Right forelimb (tissue), 1 donor: ENCODE data around the gene CHCHD6.
A peak's percentile ranks its signal among the peaks of the same experiment; 100 is the strongest.

Experiments used
- DNase-seq: peaks from one replicate; pipeline ENCODE4 v3.0.0-alpha.2; 2018

Gene CHCHD6, protein sequence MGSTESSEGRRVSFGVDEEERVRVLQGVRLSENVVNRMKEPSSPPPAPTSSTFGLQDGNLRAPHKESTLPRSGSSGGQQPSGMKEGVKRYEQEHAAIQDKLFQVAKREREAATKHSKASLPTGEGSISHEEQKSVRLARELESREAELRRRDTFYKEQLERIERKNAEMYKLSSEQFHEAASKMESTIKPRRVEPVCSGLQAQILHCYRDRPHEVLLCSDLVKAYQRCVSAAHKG

DNA sequence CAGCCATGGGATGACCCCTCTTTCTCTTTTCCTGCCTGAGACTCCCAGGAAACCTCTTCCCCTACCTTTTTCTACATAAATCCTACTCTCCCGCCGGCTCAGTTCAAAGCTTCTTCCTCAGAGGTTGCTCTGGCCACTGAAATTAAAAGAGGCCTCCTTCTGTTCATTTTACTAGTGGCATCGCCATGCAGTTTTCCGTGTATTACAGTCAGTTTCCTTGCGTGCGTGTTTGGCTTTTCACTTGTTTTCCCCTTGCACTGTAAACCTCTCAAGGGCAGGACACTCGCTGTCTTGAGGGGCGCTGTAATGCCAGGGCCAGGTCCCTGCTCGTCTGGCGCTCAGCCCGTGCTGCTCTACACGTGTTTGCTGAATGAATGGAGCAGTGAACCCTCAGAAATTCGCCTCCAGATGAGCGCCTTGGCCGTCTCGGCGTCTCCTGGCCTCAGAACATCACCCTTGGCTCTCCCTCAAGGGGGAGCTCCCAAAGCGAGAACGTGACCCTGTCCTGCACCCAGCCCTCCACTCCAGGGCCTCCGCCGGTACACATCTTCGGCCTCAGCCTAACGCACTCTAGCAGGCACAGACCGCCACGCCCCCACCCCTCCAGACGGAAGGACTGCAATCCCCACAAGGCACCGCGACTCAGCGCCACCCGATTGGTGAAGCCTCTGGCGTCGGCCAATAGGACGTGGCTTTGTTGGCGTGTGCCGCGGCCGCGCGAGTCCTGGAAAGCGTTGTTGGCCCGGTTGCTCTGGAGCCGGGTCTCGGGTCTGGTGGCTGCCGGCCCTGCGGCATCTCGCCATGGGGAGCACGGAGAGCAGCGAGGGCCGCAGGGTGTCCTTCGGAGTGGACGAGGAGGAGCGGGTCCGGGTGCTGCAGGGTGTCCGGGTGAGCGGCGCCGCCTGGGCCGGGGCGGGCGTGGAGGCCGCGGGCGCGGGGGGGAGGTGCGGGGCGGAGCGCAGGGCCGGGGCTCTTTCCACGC lies at the start of gene CHCHD6:
CHCHD6 (plus strand) TSS at position 729 of the 982 bp plus-strand sequence; CDS start at position 802, 73 bp downstream.
- DNase-seq, result peak; percentile 99

GRCh38 chr3:126654571-126655383 lies 49.3 kb upstream of the CHCHD6 start, which contains the start of gene TXNRD3:
Gene TXNRD3, minus strand, starts transcription at chr3:126655124.
- peak; percentile 87 for DNase-seq

DNA sequence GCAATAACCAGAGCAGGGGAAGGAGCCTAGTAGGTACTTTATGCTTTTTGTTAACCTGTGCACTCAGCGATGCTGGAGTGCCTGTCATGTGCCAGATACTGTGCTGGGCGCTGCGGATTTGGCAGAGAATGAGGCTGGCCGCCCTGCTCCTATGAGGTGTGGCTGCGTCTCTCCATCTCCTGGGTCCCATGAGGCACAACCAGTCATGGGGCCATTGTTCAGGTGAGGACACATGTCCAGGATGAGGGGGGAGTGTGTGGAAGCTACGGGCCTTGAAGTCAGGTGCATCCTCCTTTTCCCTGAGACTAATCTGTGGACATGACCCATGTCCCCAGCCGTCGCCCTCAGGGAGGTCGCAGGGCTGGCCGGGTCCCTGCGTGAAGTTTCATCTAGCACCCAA lies 48.2 kb upstream of the CHCHD6 start:
- no peak for DNase-seq

DNA sequence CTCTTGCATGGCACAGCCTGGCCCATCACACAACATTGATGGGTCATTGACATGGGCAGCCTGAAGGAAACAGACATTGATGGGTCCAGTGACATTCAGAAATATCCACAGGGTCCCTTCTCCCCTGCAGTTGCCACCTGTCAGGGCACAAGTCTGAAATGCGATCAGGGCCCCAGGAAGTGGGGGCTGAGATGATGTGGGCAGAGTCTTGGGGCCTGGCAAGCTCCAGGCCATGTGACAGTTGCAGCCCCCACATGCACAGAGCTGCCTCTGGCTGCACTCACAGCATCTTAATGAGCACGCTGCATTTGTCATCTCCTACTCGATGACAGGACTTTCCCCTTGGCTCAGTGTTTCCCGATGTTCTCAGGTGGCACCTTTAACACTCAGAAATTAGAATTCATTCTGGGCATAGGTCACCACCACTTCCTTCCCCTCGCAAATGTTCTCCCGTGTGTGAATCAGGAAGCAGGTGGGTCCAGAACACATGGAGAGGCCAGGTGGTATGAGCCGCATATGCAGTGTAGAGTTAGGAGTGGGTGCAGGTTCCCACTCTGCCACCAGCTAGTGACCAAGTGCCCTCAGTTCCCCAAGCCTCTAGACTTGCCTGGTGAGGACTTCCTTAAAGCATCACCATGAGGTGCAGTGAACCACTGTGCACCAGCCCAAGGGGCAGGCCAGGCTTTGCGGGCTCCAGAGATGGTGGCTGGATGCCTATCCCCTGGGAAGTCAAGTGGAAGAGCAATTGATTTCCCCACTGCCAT lies 47.5 kb upstream of the CHCHD6 start:
- no peak for DNase-seq

GRCh38 chr3:126657901-126658300 lies 46.1 kb upstream of the CHCHD6 start:
- no peak for DNase-seq

DNA sequence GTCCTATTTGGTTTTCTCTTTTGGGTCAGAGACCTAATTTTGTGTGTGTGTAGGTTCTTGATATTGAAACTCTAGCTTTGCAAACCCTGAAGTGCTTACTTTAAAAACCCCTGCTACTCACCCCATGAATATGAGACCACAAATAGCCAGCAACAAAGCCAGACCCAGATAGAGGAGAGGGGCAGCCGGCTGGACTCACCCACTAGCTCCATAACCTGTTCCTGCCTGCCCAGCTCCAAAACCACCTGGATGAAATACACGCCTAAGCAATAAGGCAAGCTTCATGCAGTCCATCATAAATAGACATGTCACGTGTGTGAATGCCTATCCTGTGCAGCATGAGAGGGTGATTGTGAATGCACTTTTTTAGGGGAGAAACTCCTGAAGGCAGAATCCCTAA lies 45.5 kb upstream of the CHCHD6 start:
- DNase-seq, result no peak

GRCh38 chr3:126659915-126660886 lies 43.8 kb upstream of the CHCHD6 start:
- DNase-seq, result no peak

DNA sequence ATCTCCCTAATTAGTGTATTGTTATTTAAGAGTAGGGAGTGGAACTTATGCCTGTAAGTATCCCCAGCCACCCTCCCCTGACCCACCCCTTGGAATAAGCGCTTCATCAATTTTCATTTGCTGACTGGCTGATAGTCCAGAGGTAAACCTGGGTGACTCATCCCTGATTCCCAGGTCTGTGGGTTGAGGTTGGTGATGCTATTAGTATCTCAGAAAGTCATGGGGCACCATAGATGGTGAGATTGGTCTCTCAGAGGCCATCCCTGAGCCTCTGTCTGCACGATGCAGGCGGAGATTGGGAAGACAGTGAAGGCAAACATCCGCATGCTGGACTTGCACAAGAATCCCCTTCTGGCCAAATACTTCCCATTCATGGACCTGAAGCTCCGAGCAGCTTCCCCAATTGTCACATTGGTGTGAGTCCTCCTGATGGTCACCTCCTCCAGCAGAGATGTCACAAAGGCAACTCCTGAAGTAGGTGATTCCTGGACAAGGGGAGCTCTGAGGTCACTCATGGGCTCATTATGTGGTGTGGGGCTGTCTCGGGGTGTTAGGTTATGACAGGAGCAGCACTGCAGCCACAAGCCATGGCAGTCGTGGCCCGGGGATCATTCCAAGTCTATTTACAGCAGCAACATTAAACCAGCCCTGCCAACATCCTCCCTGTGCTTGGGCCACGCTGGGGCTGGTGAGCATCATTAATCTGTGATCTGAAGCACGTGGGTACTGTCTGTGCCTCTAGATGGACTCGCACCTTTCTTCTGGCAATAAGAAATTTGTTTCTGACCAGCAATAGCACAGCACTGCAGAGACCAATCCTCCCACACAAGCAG lies 42.3 kb upstream of the CHCHD6 start:
- DNase-seq, result no peak

DNA sequence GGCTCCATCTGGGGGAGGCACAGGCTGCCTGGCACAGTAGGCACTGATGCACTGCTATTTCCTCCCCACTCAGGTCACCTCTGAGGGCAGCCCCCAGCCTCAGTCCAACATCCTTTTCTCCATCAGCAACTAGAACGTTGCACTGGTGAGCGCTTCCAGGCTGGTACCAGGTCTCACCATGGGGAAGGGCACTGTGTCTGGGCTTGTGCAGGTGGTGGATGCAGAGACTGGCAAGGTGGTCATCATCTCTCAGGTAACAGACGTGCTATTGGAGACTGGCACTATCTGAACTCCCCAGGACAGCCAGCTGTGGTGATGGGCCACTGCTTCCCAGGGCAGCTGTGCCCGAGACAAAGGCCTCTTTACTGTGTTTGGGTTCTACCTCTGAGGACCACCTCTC lies 40.8 kb upstream of the CHCHD6 start:
- no peak for DNase-seq

DNA sequence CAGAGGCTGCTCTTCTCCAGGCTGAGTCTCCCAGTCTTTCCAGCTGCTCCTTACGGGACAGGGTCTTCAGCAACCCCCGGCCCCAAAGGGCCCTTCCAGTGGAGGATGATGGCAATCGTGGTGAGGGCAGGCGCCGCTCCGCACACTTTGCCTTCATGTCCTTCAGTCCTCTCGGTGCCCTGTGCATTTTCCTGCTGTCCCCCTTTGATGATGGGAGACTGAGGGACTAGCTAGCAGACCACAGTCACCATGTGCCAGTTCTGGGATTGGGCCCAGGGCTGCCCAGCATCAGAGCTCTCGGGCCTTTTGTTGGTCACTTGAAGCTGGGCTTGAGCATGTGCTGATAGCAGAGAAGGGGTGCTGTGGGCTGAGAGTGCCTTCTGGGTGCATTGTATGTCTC lies 40.3 kb upstream of the CHCHD6 start:
- DNase-seq, result no peak

- DNase-seq, result no peak
Observed at GRCh38 chr3:126664591-126665214, 39.3 kb upstream of the CHCHD6 start.

DNA sequence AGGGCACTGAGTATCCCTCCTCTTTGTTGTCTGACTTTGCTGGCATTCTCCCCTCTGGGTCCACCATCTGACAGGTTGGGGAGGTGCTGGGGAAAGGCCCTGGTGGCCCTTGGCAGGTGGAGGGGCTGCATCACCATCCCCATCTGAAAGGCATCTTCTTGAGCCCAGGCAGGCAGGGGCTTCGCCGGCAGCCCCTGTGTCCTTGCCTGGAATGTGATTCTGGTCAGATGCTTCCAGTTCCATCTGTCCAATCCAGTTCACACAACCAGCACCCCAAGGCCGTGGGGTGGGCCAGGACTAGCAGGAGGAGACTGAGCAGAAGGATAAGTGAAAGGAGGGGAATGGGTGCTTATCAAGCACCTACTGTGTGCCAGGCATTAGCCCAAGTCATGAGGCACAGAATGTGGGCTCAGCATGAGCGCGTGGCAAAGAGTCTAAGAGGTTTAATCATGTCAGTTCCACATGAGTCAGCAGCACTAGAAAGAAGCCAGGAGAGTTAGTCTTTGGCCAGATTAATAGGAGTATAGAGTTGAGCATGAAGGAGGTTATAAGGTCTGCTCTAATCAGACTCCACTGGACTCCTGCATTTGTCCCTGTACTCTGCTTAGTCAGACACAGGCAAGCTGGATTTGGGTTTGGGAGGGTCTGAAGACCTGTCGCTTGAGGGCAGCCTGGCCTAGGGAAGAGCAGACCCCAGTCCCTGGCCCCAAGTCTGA lies 38.7 kb upstream of the CHCHD6 start:
- no peak for DNase-seq

GRCh38 chr3:126665959-126666657 lies 37.9 kb upstream of the CHCHD6 start:
- no peak for DNase-seq

- no peak for DNase-seq
Observed at GRCh38 chr3:126666658-126667528, 37.1 kb upstream of the CHCHD6 start.

GRCh38 chr3:126667631-126668449 lies 36.2 kb upstream of the CHCHD6 start:
- DNase-seq, result no peak
